ENCODE measurements around the gene GATC.

The GATC gene, protein sequence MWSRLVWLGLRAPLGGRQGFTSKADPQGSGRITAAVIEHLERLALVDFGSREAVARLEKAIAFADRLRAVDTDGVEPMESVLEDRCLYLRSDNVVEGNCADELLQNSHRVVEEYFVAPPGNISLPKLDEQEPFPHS

DNA sequence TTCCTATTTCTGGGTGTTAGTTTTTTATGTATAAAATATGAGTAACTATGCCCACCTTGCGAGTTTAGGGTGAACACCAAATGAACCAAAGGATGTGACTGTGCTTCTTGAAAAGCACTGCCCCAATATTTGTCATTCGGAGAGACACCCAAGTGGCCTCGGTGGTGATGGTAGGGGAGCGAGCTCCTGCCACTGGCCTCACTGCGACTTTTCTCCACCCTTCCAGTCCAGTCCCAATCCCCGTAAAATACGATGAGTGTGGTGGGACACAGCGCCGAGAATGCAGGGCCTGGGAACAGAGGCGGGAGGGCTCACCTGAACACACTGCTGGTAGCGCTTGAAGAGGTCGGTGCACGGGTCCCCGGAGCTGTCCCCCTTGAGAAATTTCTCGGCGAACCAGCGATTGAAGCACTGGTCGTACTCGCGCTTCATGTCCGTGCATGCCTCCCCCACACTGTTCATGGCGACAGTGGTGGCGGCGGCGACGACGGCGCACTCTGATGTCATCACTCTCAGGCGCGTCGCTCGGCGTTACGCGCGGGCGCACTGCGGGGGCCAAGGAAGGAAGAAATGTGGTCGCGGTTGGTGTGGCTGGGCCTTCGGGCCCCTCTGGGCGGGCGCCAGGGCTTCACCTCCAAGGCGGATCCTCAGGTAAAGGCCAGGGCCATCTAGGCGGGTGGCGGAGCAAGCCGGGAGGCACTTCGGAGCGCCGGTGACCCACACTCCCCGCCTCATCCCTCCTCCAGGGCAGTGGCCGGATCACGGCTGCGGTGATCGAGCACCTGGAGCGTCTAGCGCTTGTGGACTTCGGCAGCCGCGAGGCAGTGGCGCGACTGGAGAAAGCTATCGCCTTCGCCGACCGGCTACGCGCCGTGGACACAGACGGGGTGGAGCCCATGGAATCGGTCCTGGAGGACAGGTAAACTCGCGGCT lies at the start of gene GATC, which contains the start of gene TRIAP1:
Gene GATC, plus strand, starts transcription at position 534 of the 933 bp plus-strand sequence. Its CDS starts 37 bp downstream, at position 571.
Gene TRIAP1, minus strand, starts transcription at position 474 of the 933 bp plus-strand sequence. Its CDS starts 12 bp downstream, at position 462.
- peak; percentile 90 to 94 (median 94) for DNase-seq

DNA sequence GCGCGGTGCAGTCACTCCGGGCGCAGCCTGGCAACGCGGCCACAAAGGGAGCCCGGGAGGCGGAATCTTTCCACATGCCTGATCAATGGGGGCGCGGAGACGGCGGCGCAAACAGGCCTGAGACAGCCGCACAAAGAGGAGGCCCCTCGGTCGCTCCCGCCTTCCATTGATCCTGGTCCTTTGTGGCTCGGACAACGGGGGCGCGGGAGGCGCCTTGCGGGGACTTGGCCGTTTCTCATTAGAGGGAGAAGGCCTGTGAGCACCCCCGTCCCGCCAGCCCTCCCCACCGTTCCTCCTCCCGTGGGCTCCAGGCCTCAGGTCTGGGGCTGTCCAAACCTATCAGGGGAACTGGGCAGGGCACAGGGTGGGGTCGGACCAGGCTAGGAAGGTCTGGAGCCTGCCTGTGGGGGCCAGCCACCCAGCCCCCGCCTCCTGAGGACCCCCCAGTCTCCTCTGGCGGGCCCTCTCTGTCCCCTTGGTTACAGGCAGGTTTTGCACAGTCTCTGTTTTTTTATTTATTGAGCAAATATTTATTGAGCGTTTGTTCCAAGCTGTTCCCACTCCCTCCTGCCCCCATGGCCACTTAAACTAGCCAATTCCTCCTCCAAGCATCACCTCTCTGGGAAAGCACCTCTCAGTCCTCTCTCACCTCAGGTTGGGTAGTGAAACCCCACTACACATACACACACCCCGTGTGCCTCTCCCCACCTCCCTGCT lies 48.3 kb upstream of the GATC start:
- no peak for DNase-seq

DNA sequence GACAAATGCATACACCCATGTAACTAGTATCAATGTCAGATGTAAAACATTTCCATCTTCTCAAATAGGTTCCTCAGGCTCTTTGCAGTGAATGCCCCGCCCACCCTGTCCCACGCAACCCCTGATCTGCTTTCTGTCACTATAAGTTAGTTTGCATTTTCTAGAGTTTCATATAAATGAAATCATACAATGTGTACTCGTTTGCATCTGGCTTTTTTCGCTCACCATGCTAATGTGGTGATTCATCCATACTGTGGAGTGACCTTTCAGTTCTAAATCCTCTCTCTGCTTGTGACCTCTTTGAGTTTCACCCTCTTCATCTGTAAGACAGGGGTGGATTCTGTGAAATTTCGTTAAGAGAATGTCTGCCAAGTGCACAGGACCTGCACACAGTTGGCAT lies 46.7 kb upstream of the GATC start:
- no peak for DNase-seq

DNA sequence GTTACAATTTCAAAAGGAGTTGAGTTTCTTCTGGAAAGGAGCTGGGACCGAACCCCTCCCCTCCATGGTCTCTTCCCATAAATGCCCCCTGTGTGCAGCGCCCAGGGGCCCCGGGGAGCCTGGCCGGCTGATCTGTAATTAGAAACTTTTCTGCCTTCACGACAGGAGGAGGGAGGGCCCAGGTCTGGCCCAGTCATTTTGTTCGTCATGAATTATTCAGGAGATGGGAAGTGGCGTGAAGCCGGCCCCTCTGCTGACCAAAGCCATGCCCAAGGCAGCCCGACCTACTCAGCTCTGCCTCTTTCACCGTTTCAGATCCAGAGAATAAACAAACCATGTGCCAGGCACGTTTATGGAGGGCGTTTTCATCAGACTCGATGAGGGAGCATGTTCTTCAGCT lies 44.0 kb upstream of the GATC start:
- DNase-seq: no peak

DNA sequence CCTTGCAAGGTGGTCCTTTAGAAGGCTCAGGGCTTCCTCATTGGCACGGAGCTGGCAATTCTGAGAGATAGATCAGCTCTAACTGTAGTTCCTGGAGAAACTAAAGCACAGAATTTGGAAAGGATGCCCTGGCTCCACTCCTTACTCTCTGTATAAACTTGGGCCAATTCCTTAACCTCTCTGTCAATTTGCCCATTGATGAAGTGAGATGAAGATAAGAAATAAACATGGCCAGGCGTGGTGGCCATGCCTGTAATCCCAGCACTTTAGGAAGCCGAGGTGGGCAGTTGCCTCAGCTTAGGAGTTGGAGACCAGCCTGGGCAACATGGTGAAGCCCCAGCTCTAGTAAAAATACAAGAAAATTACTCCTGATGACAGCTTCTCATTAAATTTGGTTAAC lies 42.4 kb upstream of the GATC start:
- no peak for DNase-seq

DNA sequence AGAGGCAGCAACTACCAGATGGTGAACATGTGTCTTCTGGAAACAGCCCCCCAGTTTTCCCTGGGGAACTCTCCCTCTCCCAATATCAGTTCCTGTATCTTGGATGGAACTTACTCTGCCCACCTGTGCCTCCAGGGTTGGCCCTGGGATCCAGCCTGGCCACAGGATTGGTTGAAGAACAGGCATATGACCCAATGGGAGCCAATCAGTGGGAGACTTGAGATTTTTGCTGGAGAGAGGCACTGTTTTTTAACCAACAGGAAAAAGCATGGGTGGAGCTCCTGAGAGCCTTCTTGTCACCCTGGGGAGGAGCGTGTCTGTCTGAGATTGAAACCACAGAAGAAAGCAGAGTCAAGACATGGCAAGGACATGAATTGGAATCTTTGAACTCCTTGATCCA lies 42.0 kb upstream of the GATC start:
- no peak for DNase-seq

DNA sequence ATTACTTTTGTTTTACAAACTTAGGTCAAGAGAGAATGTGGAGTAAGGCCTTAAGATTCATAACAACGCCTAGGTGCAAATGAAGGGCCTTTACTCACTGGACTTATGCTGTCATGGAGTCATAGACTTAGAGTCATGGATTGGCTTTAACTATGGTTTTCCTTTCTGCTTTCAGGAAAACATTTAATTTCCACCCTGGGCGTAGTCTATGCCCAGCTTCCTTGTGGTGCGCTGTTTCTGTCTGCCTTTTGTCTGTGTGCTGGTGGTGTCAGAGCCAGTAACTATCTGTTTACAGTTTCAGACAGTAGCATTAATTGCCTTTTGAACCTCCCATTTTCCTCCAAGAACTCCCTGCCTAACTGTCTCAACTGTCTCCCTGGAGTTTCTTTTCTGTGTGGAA lies 40.2 kb upstream of the GATC start:
- no peak for DNase-seq

DNA sequence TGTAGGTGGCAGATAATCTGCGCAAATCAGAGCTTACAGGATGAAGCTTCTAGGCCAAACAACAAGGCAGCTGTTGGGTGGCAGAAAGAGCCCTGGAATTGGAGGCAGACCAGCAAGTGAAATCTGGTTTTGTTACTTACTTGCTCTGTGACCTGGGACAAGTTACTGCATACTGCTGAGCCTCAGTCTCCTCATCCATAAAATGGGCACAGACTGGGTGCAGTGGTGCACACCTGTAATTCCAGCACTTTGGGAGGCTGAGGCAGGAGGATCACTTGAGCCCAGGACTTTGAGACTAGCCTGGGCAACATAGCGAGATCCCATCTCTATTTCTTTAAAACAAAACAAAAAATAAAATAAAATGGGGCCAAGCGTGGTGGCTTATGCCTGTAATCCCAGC lies 39.7 kb upstream of the GATC start:
- DNase-seq: no peak

DNA sequence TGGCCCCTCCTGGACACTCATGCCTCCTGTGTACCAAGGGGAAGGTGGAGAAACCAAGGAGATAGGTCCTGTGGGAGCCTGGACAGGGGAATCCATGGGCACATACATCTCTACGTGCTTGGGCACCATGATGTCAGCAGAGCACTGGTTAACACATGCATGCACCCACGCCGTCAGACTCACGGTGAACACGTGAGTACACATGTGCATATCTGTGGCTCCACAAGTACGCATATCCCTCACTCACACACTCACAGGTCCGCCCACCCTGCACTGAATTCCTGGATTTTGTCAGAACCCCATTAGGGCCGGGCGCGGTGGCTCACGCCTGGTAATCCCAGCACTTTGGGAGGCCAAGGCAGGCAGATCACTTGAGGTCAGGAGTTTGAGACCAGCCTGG lies 37.5 kb upstream of the GATC start:
- no peak for DNase-seq

DNA sequence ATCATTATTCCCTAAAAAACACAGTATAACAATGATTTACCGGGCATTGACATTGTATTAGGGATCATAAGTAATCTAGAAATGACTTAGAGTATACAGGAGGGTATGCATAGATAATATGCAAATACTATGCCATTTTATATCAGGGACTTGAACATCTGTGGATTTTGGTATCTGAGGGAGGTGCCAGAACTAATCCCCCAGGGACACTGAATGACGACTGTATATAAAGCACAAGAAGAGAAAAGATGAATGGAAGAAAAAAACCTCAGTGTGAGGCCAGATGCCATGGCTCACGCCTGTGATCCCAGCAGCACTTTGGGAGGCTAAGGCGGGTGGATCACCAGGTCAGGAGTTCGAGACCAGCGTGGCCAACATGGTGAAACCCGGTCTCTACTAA lies 33.8 kb upstream of the GATC start:
- no peak for DNase-seq

DNA sequence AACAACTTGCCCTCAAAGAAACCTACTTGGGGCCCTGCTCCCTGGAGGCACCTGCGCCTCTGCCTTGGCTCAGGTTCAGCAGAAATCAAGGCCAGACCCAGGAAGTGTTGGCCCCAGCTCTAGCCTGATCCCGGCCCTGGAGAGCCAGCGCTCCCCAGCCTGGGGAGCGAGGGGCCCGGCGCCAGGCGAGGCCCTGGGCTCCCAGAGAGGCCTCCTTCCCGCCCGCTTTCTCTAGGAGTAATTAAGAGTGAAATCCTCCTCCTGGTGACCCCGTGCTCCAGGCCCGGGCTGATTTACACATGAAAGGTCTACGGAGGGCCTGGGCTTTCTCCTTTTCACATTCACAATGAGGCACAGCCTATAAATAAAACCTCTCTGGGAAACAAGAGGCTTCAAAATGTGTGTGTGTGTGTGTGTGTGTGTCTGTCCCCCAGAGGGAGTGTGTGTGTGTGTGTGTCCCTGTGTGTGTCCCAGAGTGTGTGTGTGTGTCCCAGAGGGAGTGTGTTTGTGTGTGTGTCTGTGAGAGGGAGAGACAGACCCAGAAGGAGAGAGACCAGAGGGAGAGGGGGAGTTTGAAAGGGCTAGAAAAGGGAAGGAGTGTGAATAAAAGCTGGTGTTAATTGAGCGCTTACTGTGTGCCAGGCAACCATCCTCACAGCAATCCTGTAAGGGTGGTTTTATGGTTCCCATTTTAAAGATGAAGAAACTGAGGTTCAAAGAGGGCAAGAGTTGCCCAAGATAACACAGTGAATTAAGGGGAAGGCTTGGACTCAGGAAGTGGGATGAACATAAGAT lies 32.1 kb upstream of the GATC start:
- no peak for DNase-seq

DNA sequence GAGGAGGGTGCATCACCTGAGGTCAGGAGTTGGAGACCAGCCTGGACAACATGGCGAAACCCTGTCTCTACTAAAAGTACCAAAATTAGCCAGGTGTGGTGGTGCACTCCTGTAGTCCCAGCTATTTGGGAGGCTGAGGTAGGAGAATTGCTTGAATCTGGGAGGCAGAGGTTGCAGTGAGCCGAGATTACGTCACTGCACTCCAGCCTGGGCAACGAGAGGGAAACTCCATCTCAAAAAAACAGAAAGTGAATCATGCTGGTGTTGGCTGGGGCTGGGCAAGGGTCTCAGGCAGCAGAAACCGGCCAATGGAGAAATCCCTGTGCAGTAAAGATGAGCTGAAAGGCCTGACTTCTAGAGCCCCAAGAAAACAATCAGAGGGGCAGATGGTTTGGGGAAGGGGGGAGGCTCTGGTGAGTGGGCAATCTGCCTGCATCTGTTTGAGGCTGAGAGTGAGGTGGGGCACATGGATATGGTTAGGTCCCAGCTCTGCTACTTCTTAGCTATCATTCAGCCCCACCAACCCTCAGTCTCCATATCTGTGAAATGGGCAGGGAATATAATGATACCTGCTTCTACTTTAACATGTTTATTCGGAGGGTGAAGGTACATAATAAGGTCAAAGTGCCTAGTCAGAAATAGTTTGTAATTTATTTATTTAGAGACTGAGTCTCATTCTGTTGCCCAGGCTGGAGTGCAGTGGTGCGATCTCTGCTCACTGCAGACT lies 29.6 kb upstream of the GATC start:
- DNase-seq: no peak

DNA sequence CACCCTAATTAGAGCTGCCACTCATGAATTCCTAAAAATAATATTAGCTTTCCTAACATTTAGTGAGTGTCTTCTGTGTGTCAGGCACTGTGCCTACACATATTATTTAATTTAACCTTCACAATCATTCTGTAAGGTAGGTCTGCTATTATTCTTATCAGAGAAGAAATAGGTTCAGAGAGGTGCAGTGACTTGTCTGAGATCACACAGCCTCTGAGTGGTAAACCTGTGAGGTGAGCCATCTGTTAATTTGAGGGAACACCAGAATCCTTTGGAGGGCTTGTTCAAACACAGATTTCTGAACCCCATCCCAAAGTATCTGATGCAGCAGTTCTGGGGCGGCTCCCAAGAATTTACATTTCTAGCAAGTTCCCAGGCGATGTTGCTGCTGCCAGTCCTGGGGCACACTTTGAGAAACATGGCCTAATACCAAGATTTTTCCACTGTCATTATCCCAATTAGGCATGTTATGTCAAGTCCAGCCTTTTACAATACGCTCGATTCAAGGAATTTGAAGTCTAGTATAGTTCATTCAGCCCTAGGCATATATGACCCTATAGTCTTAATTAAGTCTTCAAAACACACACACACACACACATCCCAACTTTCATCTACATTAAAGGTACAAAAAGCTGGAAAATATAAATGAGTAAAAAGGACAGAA lies 28.2 kb upstream of the GATC start:
- DNase-seq: no peak

DNA sequence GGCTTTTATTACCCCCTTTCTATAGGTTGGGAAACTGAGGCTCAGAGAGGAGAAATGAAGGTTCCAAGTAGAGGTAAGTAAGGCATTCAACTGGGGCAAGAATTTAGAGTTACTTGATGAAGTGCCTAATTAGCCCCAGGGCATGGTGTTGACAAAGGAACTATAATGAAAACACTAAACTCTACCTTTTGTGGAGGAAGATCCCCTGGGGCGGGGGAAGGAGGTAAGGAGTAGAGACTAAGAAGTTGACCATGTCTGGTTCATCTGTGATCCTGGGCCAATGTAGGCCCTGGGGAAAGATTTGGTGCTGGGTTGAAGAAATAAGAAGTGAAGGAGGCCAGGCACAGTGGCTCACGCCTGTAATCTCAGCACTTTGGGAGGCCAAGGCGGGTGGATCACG lies 24.5 kb upstream of the GATC start:
- DNase-seq: no peak

DNA sequence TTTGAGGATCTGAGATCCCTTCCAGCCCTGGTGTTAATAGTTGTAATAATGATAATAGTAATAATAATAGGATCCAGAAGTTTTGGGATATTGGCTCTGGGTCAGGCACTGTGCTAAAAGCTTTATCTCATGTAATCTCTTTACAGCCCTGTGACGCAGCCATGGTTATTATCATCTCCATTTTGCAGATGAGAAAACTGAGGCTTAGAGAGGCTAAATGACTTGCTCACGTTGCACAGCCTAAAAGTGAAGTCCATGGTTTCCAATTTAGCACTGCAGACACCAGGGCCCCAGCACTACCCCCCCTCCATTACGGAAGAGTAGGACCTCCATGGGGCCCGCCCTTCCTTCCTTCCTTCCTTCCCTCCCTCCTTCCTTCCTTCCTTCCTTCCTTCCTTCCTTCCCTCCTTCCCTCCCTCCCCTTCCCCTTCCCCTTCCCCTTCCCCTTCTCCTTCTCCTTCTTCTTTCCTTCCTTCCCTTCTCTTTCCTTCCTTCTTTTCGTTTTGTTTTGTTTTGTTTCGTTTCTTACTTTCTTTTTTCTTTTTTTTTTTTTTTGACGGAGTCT lies 23.3 kb upstream of the GATC start:
- no peak for DNase-seq

DNA sequence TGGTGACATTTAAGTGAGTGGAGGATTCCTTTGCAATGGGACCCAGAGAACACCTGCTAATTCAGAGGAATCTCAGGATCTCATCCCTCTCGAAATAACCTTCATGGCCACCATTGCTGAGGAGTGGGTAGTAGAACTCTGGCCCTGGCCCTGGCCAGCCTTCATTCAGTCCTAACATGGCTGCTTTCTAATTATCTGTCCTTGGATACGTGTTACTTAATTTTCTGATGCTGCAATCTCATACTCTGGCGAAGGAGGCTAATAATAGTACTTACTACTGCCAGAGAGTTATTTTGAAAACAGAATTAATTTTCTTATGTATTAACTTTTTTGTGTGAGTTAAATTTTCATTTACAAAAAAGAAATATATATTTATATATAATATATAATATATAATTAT lies 20.4 kb upstream of the GATC start:
- DNase-seq: no peak

DNA sequence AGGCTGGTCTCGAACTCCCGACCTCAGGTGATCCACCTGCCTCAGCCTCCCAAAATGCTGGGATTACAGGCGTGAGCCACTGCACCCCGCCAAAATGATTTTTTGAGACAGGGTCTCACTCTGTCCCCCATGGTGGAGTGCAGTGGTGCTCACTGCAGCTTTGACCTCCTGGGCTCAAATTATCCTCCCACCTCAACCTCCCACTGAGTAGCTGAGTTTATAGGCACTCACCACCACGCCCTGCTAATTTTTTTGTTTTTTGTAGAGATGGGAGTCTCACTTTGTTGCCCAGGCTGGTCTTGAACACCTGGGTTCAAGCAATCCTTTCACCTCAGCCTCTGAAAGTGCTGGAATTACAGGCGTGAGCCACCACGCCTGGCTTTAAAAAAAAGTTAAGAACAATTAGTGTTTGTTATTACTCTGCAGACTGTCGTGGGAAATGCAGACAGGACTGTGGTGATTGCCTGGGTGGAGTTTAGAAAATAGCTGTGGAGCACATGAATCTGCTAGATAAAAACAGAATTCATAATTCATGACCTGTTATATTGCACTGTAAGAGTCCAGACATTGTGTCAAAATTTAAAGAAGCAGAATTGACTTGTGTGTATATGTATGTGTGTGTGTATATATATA lies 17.5 kb upstream of the GATC start:
- no peak for DNase-seq

DNA sequence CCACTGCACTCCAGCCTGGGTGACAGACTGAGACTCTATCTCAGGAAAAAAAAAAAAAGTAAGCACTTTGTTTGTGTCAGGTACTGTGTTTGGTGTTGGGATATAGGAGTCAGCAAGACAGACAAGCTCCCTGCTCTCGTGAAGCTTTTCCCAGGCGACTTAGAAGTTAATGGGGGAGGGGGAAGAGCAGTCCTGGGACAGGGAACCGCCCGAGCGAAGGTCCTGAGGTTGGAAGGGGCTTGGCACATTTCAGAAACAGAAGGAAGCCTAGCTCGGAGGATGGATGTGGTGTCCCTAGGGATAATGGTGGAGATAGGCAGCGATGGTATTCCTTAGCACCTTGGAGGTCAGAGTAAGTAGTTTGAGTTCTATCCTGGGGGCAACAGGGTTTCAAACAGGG lies 16.9 kb upstream of the GATC start:
- DNase-seq: no peak

DNA sequence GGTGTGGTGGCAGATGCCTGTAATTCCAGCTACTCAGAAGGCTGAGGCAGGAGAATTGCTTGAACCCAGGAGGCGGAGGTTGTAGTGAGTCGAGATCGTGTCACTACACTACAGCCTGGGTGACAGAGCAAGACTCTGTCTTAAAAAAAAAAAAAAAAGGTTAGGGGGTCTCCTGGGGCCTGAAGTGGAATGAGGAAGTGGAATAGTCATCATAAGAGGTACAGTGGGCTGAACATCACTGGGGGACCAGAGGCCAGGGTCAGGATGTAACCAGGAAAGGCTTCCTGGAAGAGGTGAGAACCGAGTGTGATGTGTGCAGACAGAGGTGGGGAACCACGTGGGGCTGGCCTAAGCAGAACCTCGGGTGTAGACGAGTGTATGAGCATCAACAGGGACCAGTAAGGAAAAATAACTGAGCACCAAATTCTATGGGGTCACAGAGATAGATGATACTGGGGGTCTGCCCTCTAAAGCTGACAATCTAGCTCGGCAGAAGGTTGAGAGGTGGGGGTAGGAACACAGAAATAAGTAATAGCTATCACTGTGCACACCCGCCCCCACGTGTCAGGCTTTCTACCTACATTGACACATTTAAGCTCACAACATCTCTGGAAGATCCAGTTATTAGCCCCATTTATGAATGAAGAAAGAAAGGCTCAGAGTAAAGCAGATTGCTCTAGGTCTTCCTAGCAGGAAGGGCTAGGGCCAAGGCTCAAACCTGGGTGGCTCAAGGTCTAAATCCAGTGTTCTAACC lies 13.3 kb upstream of the GATC start:
- no peak for DNase-seq
